Loucy (cell line): ENCODE data around the gene F2RL2.

Experiments used
- H2AFZ ChIP-seq: fragments of 200-600 bp; sonication (generic); 2 replicates; pipeline ENCODE4 v1.6.0; 2016; ENCODE audit warnings: antibody characterized with exemption, mild to moderate bottlenecking, low read length, moderate library complexity
- H3F3A ChIP-seq: fragments of 200-600 bp; 2 replicates; pipeline ENCODE4 v1.6.0; 2016; ENCODE audit warnings: antibody characterized with exemption, low read depth, mild to moderate bottlenecking
- H3K27me3 ChIP-seq: fragments of 200-600 bp; sonication (generic); 2 replicates; pipeline ENCODE4 v1.6.1; 2014; ENCODE audit warnings: low read length, mild to moderate bottlenecking; ENCODE audit not compliant: insufficient read depth, poor library complexity, severe bottlenecking
- H3K36me3 ChIP-seq: fragments of 200-600 bp; sonication (generic); 2 replicates; pipeline ENCODE4 v1.6.1; 2016; ENCODE audit warnings: low read length; ENCODE audit not compliant: insufficient read depth
- H3K4me1 ChIP-seq: fragments of 200-600 bp; sonication (generic); 2 replicates; pipeline ENCODE4 v1.5.1; 2014; ENCODE audit warnings: low read length, mild to moderate bottlenecking; ENCODE audit not compliant: insufficient read depth, poor library complexity, severe bottlenecking
- H3K4me2 ChIP-seq: fragments of 200-600 bp; sonication (generic); 2 replicates; pipeline ENCODE4 v1.6.0; 2014; ENCODE audit warnings: antibody characterized with exemption, low read length, low read depth, mild to moderate bottlenecking; ENCODE audit not compliant: poor library complexity, severe bottlenecking
- H3K4me3 ChIP-seq: fragments of 200-600 bp; sonication (generic); 2 replicates; pipeline ENCODE4 v1.5.1; 2014; ENCODE audit warnings: low read length, mild to moderate bottlenecking, mixed read lengths; ENCODE audit not compliant: poor library complexity, severe bottlenecking
- H3K79me2 ChIP-seq: fragments of 200-600 bp; sonication (generic); 2 replicates; pipeline ENCODE4 v1.6.1; 2014; ENCODE audit warnings: low read length; ENCODE audit not compliant: insufficient read depth
- H3K9ac ChIP-seq: fragments of 200-600 bp; sonication (generic); 2 replicates; pipeline ENCODE4 v1.6.0; 2014; ENCODE audit warnings: mild to moderate bottlenecking, low read depth, low read length, moderate library complexity; ENCODE audit not compliant: poor library complexity, severe bottlenecking
- H3K9me2 ChIP-seq: fragments of 200-600 bp; sonication (generic); replicated peaks from 2 replicates; pipeline ENCODE4 v1.6.1; 2016; ENCODE audit warnings: low read depth, low read length, mixed read lengths
- H3K9me3 ChIP-seq: fragments of 200-600 bp; sonication (generic); 2 replicates; pipeline ENCODE4 v1.6.1; 2014; ENCODE audit warnings: mild to moderate bottlenecking, antibody characterized with exemption, low read length, low read depth; ENCODE audit not compliant: insufficient read depth
- H4K20me1 ChIP-seq: fragments of 200-600 bp; sonication (generic); 2 replicates; pipeline ENCODE4 v1.6.0; 2014; ENCODE audit warnings: antibody characterized with exemption, low read length, mild to moderate bottlenecking; ENCODE audit not compliant: insufficient read depth, poor library complexity, severe bottlenecking
- EZH2phosphoT487 ChIP-seq: fragments of 200-600 bp; IDR thresholded peaks from 2 replicates; pipeline ENCODE4 v1.6.1; 2018; ENCODE audit warnings: antibody characterized with exemption, mild to moderate bottlenecking, moderate library complexity, borderline replicate concordance
- TF ChIP-seq, protein P1 (sequence below): fragments of 200-600 bp; sonication (generic); conservative IDR thresholded peaks from 2 replicates; pipeline ENCODE4 v1.5.1; 2014; ENCODE audit warnings: mild to moderate bottlenecking, antibody characterized with exemption, low read length

F2RL2 gene

DNA sequence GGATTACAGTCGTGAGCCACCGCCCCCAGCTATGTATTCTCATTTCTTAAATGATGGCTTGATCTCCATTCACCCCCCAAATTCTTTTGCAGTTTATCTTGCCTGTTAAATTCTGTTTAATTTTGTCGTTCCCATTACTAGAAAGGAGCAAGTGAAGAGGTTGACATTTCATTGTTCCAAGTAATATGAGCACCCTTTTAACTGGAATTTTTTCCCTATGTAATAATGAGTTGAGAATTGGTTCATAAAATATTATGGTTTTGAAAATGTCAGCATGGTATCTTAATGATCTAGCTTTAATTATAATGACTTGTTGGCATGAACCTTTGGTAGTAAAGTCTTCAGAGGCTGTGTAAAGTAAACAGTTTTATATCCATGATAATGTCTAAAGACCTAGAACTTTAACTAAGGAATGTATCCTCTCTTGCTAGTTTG, 37.4 kb downstream of the F2RL2 start:
- H3K27me3 ChIP-seq, result no peaks in the 10 kb centered on the region
- no peak overlapping the region for H3K9ac ChIP-seq
- H3K4me2 ChIP-seq, result no peak overlapping the region
- peaks cover 25% of the 10 kb centered on the region; the same call in 1 of the 2 replicates for H3K36me3 ChIP-seq
- TF ChIP-seq, protein P1, sequence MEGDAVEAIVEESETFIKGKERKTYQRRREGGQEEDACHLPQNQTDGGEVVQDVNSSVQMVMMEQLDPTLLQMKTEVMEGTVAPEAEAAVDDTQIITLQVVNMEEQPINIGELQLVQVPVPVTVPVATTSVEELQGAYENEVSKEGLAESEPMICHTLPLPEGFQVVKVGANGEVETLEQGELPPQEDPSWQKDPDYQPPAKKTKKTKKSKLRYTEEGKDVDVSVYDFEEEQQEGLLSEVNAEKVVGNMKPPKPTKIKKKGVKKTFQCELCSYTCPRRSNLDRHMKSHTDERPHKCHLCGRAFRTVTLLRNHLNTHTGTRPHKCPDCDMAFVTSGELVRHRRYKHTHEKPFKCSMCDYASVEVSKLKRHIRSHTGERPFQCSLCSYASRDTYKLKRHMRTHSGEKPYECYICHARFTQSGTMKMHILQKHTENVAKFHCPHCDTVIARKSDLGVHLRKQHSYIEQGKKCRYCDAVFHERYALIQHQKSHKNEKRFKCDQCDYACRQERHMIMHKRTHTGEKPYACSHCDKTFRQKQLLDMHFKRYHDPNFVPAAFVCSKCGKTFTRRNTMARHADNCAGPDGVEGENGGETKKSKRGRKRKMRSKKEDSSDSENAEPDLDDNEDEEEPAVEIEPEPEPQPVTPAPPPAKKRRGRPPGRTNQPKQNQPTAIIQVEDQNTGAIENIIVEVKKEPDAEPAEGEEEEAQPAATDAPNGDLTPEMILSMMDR, result no peak
- no peak for TF ChIP-seq EZH2phosphoT487
- H3F3A ChIP-seq, result no peaks in the 10 kb centered on the region
- no peaks in the 10 kb centered on the region for H4K20me1 ChIP-seq
- H3K4me3 ChIP-seq, result no peak overlapping the region
- no peaks in the 10 kb centered on the region for H3K4me1 ChIP-seq
- no peaks in the 10 kb centered on the region for H3K9me2 ChIP-seq
- H3K9me3 ChIP-seq, result no peaks in the 10 kb centered on the region
- no peaks in the 10 kb centered on the region for H3K79me2 ChIP-seq
- no peak overlapping the region for H2AFZ ChIP-seq

DNA sequence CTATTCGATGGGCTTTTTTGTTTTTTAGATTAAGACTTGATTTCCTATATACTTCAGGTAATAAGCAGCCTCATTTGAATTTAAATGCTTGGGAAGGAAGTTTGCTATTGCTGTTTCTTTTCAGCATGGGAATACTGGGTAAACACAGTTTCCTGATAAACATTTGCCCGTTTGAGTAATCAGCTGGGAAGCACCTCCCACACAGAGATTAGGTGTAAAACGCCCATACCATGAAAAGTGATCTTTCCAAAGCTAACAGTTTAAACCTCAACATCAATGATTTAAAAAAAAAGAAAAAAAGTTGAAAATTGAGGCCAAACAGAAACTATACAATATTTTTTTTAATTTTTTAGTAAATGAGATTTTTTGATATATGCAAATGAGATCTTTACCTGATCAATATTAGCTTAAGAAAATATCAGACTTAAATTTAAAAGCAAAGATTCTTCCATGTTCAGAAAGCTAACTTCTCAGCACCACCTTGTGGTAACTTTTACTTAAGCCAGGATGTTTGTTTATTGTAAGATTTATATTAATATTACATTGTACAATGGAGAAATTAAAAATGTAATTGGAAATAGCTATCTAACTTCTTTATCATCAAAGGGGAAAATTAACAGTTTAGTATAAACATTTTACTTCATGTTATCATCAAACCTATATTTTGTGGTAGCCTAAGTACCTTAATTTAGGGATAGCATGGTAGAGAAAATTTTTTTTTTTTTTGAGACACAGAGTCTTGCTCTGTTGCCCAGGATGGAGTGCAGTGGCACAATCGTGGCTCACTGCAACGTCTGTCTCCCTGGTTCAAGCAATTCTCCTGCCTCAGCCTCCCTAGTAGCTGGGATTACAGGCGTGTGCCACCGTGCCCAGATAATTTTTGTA, 39.8 kb downstream of the F2RL2 start:
- Histone ChIP-seq H4K20me1 (no peaks in the 10 kb centered on the region), H3K9me3 (no peaks in the 10 kb centered on the region), H3K27me3 (no peaks in the 10 kb centered on the region), H3K9me2 (no peaks in the 10 kb centered on the region), H3K4me1 (peaks cover 3% of the 10 kb centered on the region), H3K36me3 (peaks cover 6% of the 10 kb centered on the region; the same call in 1 of the 2 replicates), H3K4me2 (no peak overlapping the region), H2AFZ (no peak overlapping the region), H3K4me3 (no peak overlapping the region), H3F3A (no peaks in the 10 kb centered on the region), H3K9ac (no peak overlapping the region), H3K79me2 (no peaks in the 10 kb centered on the region)
- TF ChIP-seq EZH2phosphoT487, result no peak
- TF ChIP-seq, protein P1, result peak; percentile 68

DNA sequence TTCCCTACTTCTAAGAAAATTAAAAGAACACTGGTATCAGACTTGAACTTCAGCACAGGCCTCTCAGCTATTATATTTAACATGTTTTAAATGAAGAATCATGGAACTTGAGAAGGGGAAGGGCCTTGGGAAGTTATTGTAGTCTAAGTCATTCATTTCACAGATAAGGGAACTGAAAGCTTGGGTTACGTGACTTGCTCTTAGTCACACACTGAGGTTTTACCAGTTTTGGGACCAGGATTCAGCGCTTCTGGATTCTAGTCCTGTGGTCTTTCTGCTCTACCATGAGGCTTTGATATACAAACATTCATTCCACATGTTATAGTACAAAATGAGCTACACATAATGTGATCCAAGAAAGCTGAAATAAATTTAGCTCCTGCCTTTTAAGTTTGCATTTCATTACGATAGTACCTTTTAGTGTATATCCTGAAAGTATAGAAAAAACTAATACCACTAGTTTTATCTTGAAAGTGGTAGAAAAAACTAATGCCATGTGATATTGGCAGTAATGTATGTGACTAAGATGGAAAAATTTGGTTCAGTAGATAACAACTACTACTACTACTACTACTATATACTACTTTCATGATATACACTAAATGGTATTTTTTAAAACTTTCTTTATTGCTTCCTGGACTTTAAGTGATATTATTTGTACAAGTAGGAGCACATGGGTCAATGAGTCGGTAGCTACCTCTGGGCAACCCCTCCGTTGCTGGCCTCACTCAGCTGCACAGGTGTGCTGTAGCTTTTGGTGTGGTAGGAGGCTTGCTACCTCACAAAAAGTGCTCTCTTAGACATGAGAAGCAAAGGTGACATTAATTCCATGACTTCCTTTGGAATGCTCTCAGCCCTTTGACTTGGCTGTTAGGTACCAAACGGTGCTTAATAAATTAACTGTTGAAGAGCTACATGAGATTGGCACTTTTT, 40.7 kb downstream of the F2RL2 start:
- no peaks in the 10 kb centered on the region for H3K9me3 ChIP-seq
- no peaks in the 10 kb centered on the region for H3F3A ChIP-seq
- H3K4me1 ChIP-seq, result peaks cover 9% of the 10 kb centered on the region
- H3K4me2 ChIP-seq, result no peak overlapping the region
- TF ChIP-seq, protein P1, result no peak
- TF ChIP-seq EZH2phosphoT487, result no peak
- no peak overlapping the region for H3K4me3 ChIP-seq
- peaks cover 5% of the 10 kb centered on the region; the same call in 1 of the 2 replicates for H3K36me3 ChIP-seq
- no peaks in the 10 kb centered on the region for H3K9me2 ChIP-seq
- no peaks in the 10 kb centered on the region for H4K20me1 ChIP-seq
- H3K9ac ChIP-seq, result no peak overlapping the region
- H2AFZ ChIP-seq, result no peak overlapping the region
- no peaks in the 10 kb centered on the region for H3K27me3 ChIP-seq
- H3K79me2 ChIP-seq, result no peaks in the 10 kb centered on the region
